ENCODE measurements around the gene ZMYND10.

Gene ZMYND10

GRCh38 chr3:50345586-50346234 is at the start of gene ZMYND10:
TSS of gene ZMYND10 (minus strand) at chr3:50345732. CDS start at chr3:50345579, 153 bp downstream.
- in situ Hi-C loops (cut with MboI; ENCODE audit: low sequenced_read_pairs, unreplicated experiment), result no loop called here
- DNase-seq (ENCODE audit: low spot score), result peak; percentile 89
- no peak for TF ChIP-seq CTCF (IDR thresholded peaks at IDR 0.05; ENCODE audit: borderline replicate concordance, control extremely low read depth, extremely low read depth, insufficient read depth, missing control alignments)

- no peak for TF ChIP-seq CTCF (IDR thresholded peaks at IDR 0.05; ENCODE audit: borderline replicate concordance, control extremely low read depth, extremely low read depth, insufficient read depth, missing control alignments)
- in situ Hi-C loops (cut with MboI; ENCODE audit: low sequenced_read_pairs, unreplicated experiment), result no loop called here
- DNase-seq (ENCODE audit: low spot score), result no peak
Measured at GRCh38 chr3:50393061-50393460, 47.5 kb upstream of the ZMYND10 start.

- in situ Hi-C loops (cut with MboI; ENCODE audit: low sequenced_read_pairs, unreplicated experiment), result no loop called here
Measured at GRCh38 chr3:50392101-50392715, 46.7 kb upstream of the ZMYND10 start.

GRCh38 chr3:50390508-50391224 is 45.1 kb upstream of the ZMYND10 start:
- in situ Hi-C loops (cut with MboI; ENCODE audit: low sequenced_read_pairs, unreplicated experiment), result no loop called here
- no peak for DNase-seq (ENCODE audit: low spot score)
- no peak for TF ChIP-seq CTCF (IDR thresholded peaks at IDR 0.05; ENCODE audit: borderline replicate concordance, control extremely low read depth, extremely low read depth, insufficient read depth, missing control alignments)

More at GRCh38 chr3:50392101-50392715, 46.7 kb upstream of the ZMYND10 start:
- no peak for DNase-seq (ENCODE audit: low spot score)
- no peak for TF ChIP-seq CTCF (IDR thresholded peaks at IDR 0.05; ENCODE audit: borderline replicate concordance, control extremely low read depth, extremely low read depth, insufficient read depth, missing control alignments)

- in situ Hi-C loops (cut with MboI; ENCODE audit: low sequenced_read_pairs, unreplicated experiment), result no loop called here
- no peak for DNase-seq (ENCODE audit: low spot score)
- no peak for TF ChIP-seq CTCF (IDR thresholded peaks at IDR 0.05; ENCODE audit: borderline replicate concordance, control extremely low read depth, extremely low read depth, insufficient read depth, missing control alignments)
Measured at GRCh38 chr3:50389414-50389767, 43.9 kb upstream of the ZMYND10 start.

- no peak for DNase-seq (ENCODE audit: low spot score)
- in situ Hi-C loops (cut with MboI; ENCODE audit: low sequenced_read_pairs, unreplicated experiment), result no loop called here
- no peak for TF ChIP-seq CTCF (IDR thresholded peaks at IDR 0.05; ENCODE audit: borderline replicate concordance, control extremely low read depth, extremely low read depth, insufficient read depth, missing control alignments)
Measured at GRCh38 chr3:50388720-50389413, 43.3 kb upstream of the ZMYND10 start.
